ENCODE results near the gene PAXX. TPM values are rescaled to one million over a fixed set of nuclear protein-coding genes. Genes with fewer than 3 reads are reported as not detected.

PAXX gene
- total RNA-seq, 1 donor from 2014 or later = 50.7 TPM

DNA sequence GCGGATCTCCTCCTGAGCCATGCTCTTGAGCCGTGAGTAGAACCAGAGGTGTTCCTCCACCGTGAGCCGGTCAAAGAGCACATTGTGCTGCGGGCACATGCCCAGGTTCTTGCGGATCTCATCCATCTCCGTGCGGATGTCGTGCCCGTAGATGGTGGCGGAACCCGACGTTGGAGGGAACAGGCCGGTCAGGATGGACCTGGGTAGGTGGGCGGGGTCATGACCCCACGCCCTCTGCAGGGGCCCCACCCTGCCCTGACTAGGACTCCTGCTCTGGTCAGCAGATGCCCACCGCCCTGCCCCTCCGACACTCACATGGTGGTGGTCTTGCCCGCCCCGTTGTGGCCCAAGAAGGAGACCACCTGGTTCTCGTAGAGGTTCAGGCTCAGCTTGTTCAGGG is 23.8 kb downstream of the PAXX start:
- no peaks in the 10 kb centered on the region for H3K4me1 Mint-ChIP-seq (ENCODE audit: low read depth, unreplicated experiment)
- H3K9me3 Mint-ChIP-seq (ENCODE audit: unreplicated experiment) = peaks cover 1% of the 10 kb centered on the region
- TF ChIP-seq, protein P1, sequence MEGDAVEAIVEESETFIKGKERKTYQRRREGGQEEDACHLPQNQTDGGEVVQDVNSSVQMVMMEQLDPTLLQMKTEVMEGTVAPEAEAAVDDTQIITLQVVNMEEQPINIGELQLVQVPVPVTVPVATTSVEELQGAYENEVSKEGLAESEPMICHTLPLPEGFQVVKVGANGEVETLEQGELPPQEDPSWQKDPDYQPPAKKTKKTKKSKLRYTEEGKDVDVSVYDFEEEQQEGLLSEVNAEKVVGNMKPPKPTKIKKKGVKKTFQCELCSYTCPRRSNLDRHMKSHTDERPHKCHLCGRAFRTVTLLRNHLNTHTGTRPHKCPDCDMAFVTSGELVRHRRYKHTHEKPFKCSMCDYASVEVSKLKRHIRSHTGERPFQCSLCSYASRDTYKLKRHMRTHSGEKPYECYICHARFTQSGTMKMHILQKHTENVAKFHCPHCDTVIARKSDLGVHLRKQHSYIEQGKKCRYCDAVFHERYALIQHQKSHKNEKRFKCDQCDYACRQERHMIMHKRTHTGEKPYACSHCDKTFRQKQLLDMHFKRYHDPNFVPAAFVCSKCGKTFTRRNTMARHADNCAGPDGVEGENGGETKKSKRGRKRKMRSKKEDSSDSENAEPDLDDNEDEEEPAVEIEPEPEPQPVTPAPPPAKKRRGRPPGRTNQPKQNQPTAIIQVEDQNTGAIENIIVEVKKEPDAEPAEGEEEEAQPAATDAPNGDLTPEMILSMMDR (IDR thresholded peaks at IDR 0.05; ENCODE audit: partially characterized antibody, unreplicated experiment) = no peak
- H3K27ac Mint-ChIP-seq (ENCODE audit: unreplicated experiment) = no peak overlapping the region
- no peak for DNase-seq
- H3K27me3 Mint-ChIP-seq (ENCODE audit: unreplicated experiment) = peaks cover 4% of the 10 kb centered on the region
- no peak overlapping the region for H3K4me3 Mint-ChIP-seq (ENCODE audit: unreplicated experiment)
- no peaks in the 10 kb centered on the region for H3K36me3 Mint-ChIP-seq (ENCODE audit: unreplicated experiment)

DNA sequence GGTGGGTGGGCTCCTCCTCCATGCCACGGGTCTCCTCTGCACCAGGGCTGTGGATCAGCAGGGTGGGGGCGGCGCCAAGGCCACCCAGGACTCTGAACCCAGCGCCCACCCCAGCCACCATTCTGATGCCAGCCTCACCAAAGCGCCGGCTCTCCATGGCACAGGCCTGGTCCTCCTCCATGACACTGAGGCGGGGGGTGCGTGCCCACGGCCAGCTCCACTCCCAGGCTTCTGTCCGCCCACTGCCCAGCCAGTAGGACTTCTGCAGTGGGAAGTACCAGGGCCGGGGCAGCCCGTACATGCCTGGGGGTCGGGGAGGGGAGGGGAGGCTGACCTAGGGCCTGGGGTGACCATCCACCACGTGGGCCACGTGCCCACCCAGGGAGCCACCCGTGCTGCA is 24.2 kb downstream of the PAXX start:
- peaks cover 4% of the 10 kb centered on the region for H3K27me3 Mint-ChIP-seq (ENCODE audit: unreplicated experiment)
- DNase-seq = no peak
- peaks cover 1% of the 10 kb centered on the region for H3K9me3 Mint-ChIP-seq (ENCODE audit: unreplicated experiment)
- no peak overlapping the region for H3K4me3 Mint-ChIP-seq (ENCODE audit: unreplicated experiment)
- H3K4me1 Mint-ChIP-seq (ENCODE audit: low read depth, unreplicated experiment) = no peaks in the 10 kb centered on the region
- TF ChIP-seq, protein P1 (IDR thresholded peaks at IDR 0.05; ENCODE audit: partially characterized antibody, unreplicated experiment) = no peak
- H3K36me3 Mint-ChIP-seq (ENCODE audit: unreplicated experiment) = no peaks in the 10 kb centered on the region
- H3K27ac Mint-ChIP-seq (ENCODE audit: unreplicated experiment) = no peak overlapping the region

DNA sequence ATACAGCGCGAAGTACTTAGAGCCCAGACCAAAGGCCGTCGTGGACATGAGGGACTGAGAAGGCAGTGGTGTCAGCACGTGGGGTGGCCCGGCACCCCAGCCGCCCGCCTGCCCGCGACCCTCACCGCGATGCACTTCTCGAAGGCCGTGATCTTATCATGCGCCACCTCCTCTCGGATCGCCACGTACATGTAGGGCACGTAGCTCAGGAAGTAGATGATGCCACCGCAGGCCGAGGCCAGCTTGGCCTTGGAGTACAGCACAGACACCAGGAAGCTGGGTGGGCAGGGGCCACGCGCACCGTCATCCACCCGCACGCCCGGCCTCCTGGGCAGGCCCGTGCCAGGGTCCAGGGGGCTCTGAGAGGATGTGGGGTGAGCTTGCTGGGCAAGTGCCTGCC is 24.8 kb downstream of the PAXX start:
- TF ChIP-seq, protein P1 (IDR thresholded peaks at IDR 0.05; ENCODE audit: partially characterized antibody, unreplicated experiment) = no peak
- Mint-ChIP-seq H3K9me3 (ENCODE audit: unreplicated experiment) (peaks cover 1% of the 10 kb centered on the region), H3K36me3 (ENCODE audit: unreplicated experiment) (no peaks in the 10 kb centered on the region), H3K27me3 (ENCODE audit: unreplicated experiment) (peaks cover 4% of the 10 kb centered on the region), H3K4me1 (ENCODE audit: low read depth, unreplicated experiment) (no peaks in the 10 kb centered on the region), H3K27ac (ENCODE audit: unreplicated experiment) (no peak overlapping the region), H3K4me3 (ENCODE audit: unreplicated experiment) (no peak overlapping the region)
- DNase-seq = no peak

DNA sequence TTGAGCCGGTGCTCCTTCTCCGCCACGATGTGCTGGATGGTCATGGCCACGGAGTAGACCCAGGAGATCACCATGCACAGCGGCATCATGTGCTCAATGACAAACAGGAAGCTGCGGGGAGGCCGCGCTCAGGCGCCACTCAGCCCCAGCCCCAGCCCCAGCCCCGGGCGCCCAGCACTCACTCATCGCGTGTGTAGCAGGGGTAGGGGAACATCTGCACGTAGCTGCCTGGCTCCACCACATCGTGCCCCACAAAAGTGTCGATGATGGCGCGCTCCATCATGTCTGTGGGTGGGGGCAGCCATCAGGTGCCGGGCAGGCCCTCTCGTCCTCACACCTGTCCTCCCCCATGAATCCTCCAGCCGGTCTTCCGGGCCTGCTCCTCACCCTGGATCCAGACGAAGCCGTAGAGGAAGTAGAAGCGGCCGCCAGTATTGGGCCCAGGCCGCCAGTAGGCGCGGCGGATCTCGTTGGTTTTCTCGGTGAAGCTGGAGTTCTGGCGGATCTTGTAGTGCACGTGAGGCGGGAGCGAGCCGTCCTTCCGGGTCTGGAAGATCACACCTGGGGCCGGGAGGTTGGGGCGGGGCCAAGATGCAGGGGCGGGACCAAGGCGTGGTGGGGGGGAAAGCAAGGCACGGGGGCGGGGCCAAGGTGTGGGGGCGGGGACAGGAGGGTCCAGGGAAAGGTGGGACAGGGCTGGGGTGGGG is 25.7 kb downstream of the PAXX start:
- Mint-ChIP-seq H3K27ac (ENCODE audit: unreplicated experiment) (no peak overlapping the region), H3K27me3 (ENCODE audit: unreplicated experiment) (peaks cover 4% of the 10 kb centered on the region), H3K36me3 (ENCODE audit: unreplicated experiment) (no peaks in the 10 kb centered on the region), H3K9me3 (ENCODE audit: unreplicated experiment) (peaks cover 2% of the 10 kb centered on the region), H3K4me3 (ENCODE audit: unreplicated experiment) (no peak overlapping the region), H3K4me1 (ENCODE audit: low read depth, unreplicated experiment) (no peaks in the 10 kb centered on the region)
- DNase-seq = no peak
- TF ChIP-seq, protein P1 (IDR thresholded peaks at IDR 0.05; ENCODE audit: partially characterized antibody, unreplicated experiment) = no peak

DNA sequence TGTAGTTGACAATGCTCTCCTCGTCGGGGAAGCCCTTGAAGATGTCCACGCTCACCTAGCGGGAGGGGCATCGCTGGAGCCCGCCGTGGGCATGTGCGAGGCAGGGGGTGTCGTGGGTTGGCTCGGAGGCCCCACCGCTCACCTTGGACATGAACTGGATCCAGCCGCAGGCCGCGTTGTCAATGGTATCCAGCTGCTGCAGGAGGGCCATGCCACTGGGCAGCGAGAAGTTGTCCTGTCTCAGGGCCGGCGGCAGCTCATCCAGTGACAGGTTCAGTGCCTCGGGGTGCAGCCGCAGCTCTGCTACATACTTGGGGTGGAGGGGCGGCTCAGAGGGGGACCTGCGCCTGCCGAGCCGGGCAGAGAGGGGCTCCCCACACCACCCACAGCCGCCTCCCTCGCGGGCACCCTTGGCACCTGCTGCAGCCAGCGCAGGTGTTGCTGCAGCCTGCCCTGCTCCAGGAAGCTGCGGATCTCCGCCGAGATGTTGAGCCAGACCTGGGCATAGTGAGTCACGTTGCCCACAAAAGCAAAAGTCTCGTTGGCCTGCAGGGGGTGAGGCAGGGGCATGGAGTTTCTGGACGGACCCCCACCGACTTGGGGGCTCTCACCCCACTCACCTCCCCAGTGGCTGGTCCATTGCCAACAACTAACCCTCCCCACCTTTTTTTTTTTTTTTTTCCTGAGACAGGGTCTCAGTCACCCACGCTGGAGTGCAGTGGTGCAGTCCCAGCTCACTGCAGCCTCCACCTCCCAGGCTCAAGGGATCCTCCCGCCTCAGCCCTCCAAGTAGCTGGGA is 26.7 kb downstream of the PAXX start:
- peaks cover 3% of the 10 kb centered on the region for H3K9me3 Mint-ChIP-seq (ENCODE audit: unreplicated experiment)
- no peak for DNase-seq
- H3K36me3 Mint-ChIP-seq (ENCODE audit: unreplicated experiment) = no peaks in the 10 kb centered on the region
- H3K4me3 Mint-ChIP-seq (ENCODE audit: unreplicated experiment) = no peak overlapping the region
- H3K27me3 Mint-ChIP-seq (ENCODE audit: unreplicated experiment) = peaks cover 5% of the 10 kb centered on the region
- no peak overlapping the region for H3K27ac Mint-ChIP-seq (ENCODE audit: unreplicated experiment)
- TF ChIP-seq, protein P1 (IDR thresholded peaks at IDR 0.05; ENCODE audit: partially characterized antibody, unreplicated experiment) = no peak
- H3K4me1 Mint-ChIP-seq (ENCODE audit: low read depth, unreplicated experiment) = peaks cover 2% of the 10 kb centered on the region
